PFSK-1 (cell line): Measurements from ENCODE around the gene DIP2C.

ENCODE experiments used
- POLR2AphosphoS5 ChIP-seq: IDR thresholded peaks from 2 replicates; pipeline ENCODE4 v1.6.1; 2012; ENCODE audit warnings: low read depth, mild to moderate bottlenecking, control low read depth, low read length, moderate library complexity
- REST ChIP-seq, 2 experiments: IDR thresholded peaks; 2 replicates each; pipeline versions ENCODE4 v1.6.1 to v1.8.0; 2011 to 2012; ENCODE audit warnings: low read depth in 2 of 2, low read length in 2 of 2, control low read depth in 1 of 2, inconsistent platforms in 1 of 2, mild to moderate bottlenecking in 1 of 2, moderate library complexity in 1 of 2; ENCODE audit not compliant: insufficient read depth in 1 of 2

GRCh38 chr10:636016-636730, 53.3 kb downstream of the DIP2C start:
- TF ChIP-seq POLR2AphosphoS5: no peak
- no peak for TF ChIP-seq REST (IDR thresholded peaks at IDR 0.05; ENCODE audit: insufficient read depth in 1 of 2, low read depth in 2 of 2, low read length in 2 of 2)
